ENCODE data around the gene CKS1B.

The CKS1B gene

GRCh38 chr1:154988058-154988954 is 13.8 kb downstream of the CKS1B start:
- TF ChIP-seq YY1 (IDR thresholded peaks at IDR 0.05; ENCODE audit: low read depth) = no peak
- TF ChIP-seq TEAD4 (IDR thresholded peaks at IDR 0.05) = no peak
- TF ChIP-seq TCF12 (IDR thresholded peaks at IDR 0.05; ENCODE audit: low read depth) = no peak
- no peak for TF ChIP-seq NFIC (IDR thresholded peaks at IDR 0.05)
- TF ChIP-seq CEBPB (IDR thresholded peaks at IDR 0.05) = no peak
- no peak for TF ChIP-seq CREB1 (IDR thresholded peaks at IDR 0.05; ENCODE audit: low read depth)
- no peak for TF ChIP-seq USF1 (IDR thresholded peaks at IDR 0.05)
- TF ChIP-seq RAD21 (IDR thresholded peaks at IDR 0.05; ENCODE audit: low read depth) = no peak
- no peak for TF ChIP-seq EP300 (IDR thresholded peaks at IDR 0.05; ENCODE audit: borderline replicate concordance)
- TF ChIP-seq EGR1 (IDR thresholded peaks at IDR 0.05) = no peak
- no peak for TF ChIP-seq TAF1 (IDR thresholded peaks at IDR 0.05; ENCODE audit: low read depth)
- no peak for TF ChIP-seq REST (IDR thresholded peaks at IDR 0.05; ENCODE audit: low read depth)
- TF ChIP-seq FOXM1 (IDR thresholded peaks at IDR 0.05; ENCODE audit: borderline replicate concordance, low read depth) = no peak
- no peak for TF ChIP-seq MAX (IDR thresholded peaks at IDR 0.05)

- TF ChIP-seq REST (IDR thresholded peaks at IDR 0.05; ENCODE audit: low read depth) (no peak), ZBTB7A (IDR thresholded peaks at IDR 0.05; ENCODE audit: low read depth) (no peak), CEBPB (IDR thresholded peaks at IDR 0.05) (no peak), TCF12 (IDR thresholded peaks at IDR 0.05; ENCODE audit: low read depth) (no peak), CREB1 (IDR thresholded peaks at IDR 0.05; ENCODE audit: low read depth) (no peak), USF1 (IDR thresholded peaks at IDR 0.05) (no peak), EGR1 (IDR thresholded peaks at IDR 0.05) (no peak), RAD21 (IDR thresholded peaks at IDR 0.05; ENCODE audit: low read depth) (no peak), MAX (IDR thresholded peaks at IDR 0.05) (no peak), TEAD4 (IDR thresholded peaks at IDR 0.05) (no peak), YY1 (IDR thresholded peaks at IDR 0.05; ENCODE audit: low read depth) (no peak), FOXM1 (IDR thresholded peaks at IDR 0.05; ENCODE audit: borderline replicate concordance, low read depth) (no peak), EP300 (IDR thresholded peaks at IDR 0.05; ENCODE audit: borderline replicate concordance) (no peak), TAF1 (IDR thresholded peaks at IDR 0.05; ENCODE audit: low read depth) (no peak), NFIC (IDR thresholded peaks at IDR 0.05) (no peak)
Observed at GRCh38 chr1:154989195-154989860, 14.8 kb downstream of the CKS1B start.

GRCh38 chr1:154990276-154990675 is 15.8 kb downstream of the CKS1B start:
- TF ChIP-seq CEBPB (IDR thresholded peaks at IDR 0.05) (no peak), EP300 (IDR thresholded peaks at IDR 0.05; ENCODE audit: borderline replicate concordance) (no peak)

- no peak for TF ChIP-seq FOXM1 (IDR thresholded peaks at IDR 0.05; ENCODE audit: borderline replicate concordance, low read depth)
- TF ChIP-seq EP300 (IDR thresholded peaks at IDR 0.05; ENCODE audit: borderline replicate concordance) = no peak
- TF ChIP-seq USF1 (IDR thresholded peaks at IDR 0.05) = no peak
- no peak for TF ChIP-seq TCF12 (IDR thresholded peaks at IDR 0.05; ENCODE audit: low read depth)
- TF ChIP-seq NFIC (IDR thresholded peaks at IDR 0.05) = no peak
- no peak for TF ChIP-seq MAX (IDR thresholded peaks at IDR 0.05)
- TF ChIP-seq TAF1 (IDR thresholded peaks at IDR 0.05; ENCODE audit: low read depth) = no peak
- no peak for TF ChIP-seq RAD21 (IDR thresholded peaks at IDR 0.05; ENCODE audit: low read depth)
Observed at GRCh38 chr1:154992721-154993571, 18.5 kb downstream of the CKS1B start.
